Smooth muscle cell (in vitro differentiated cells): ENCODE results near the gene CAPRIN1. TPM values are rescaled to one million over a fixed set of nuclear protein-coding genes. Genes with fewer than 3 reads are reported as not detected.

ENCODE experiments used
- DNase-seq: peaks from one replicate; lab custom pipeline; 2025; ENCODE audit not compliant: unreplicated experiment; lab: John Stamatoyannopoulos, UW
- H2AFZ ChIP-seq: fragments of 200-600 bp; sonication (generic); 2 replicates; pipeline ENCODE4 v1.6.0; 2016; ENCODE audit warnings: antibody characterized with exemption, low read depth, mild to moderate bottlenecking
- H3F3A ChIP-seq: fragments of 200-600 bp; sonication (generic); 2 replicates; pipeline ENCODE4 v1.6.0; 2017; ENCODE audit warnings: antibody characterized with exemption, low read depth
- H3K27ac ChIP-seq: fragments of 200-600 bp; sonication (generic); 2 replicates; pipeline ENCODE4 v1.5.1; 2016; ENCODE audit warnings: low read depth, mild to moderate bottlenecking
- H3K27me3 ChIP-seq: fragments of 200-600 bp; sonication (generic); 2 replicates; pipeline ENCODE4 v1.6.1; 2016; ENCODE audit warnings: low read depth, mild to moderate bottlenecking
- H3K36me3 ChIP-seq: fragments of 200-600 bp; sonication (generic); 2 replicates; pipeline ENCODE4 v1.5.1; 2016; ENCODE audit warnings: low read depth
- H3K4me1 ChIP-seq: fragments of 200-600 bp; sonication (generic); 2 replicates; pipeline ENCODE4 v1.5.1; 2016; ENCODE audit warnings: low read depth
- H3K4me2 ChIP-seq: fragments of 200-600 bp; sonication (generic); 2 replicates; pipeline ENCODE4 v1.6.0; 2016; ENCODE audit warnings: mild to moderate bottlenecking
- H3K4me3 ChIP-seq: fragments of 200-600 bp; sonication (generic); 2 replicates; pipeline ENCODE4 v1.5.1; 2016; ENCODE audit warnings: mild to moderate bottlenecking
- H3K79me2 ChIP-seq: fragments of 200-600 bp; sonication (generic); 2 replicates; pipeline ENCODE4 v1.6.0; 2016; ENCODE audit warnings: low read depth, mild to moderate bottlenecking
- H3K9ac ChIP-seq: fragments of 200-600 bp; sonication (generic); 2 replicates; pipeline ENCODE4 v1.6.0; 2016; ENCODE audit warnings: low read depth
- H3K9me3 ChIP-seq: fragments of 200-600 bp; sonication (generic); replicated peaks from 2 replicates; pipeline ENCODE4 v1.5.1; 2016; ENCODE audit warnings: low read depth
- H4K20me1 ChIP-seq: fragments of 200-600 bp; sonication (generic); 2 replicates; pipeline ENCODE4 v1.6.0; 2016; ENCODE audit warnings: low read depth
- WGBS: methylation state at CpG from one replicate; pipeline ENCODE4 v1.1.7; 2016; ENCODE audit warnings: low lambda C conversion rate; 5-methylcytosine and 5-hydroxymethylcytosine counted together
- polyA plus RNA-seq: library from polyadenylated mRNA; unstranded; fragments of >200 nt; fragmentation: Nextera tagmentation; extraction: Ambion mirVana; gene quantifications from 2 replicates; pipeline ENCODE4 v1.2.1, GENCODE V29; 2016
- total RNA-seq: library from RNA; depleted of rRNA; stranded (reverse); fragments of >200 nt; gene quantifications from 2 replicates; pipeline ENCODE4 v1.2.3, GENCODE V29; 2014
- TF ChIP-seq, protein P1 (sequence below): fragments of 200-600 bp; sonication (generic); IDR thresholded peaks from 2 replicates; pipeline ENCODE4 v1.5.1; 2017; ENCODE audit warnings: borderline replicate concordance, mild to moderate bottlenecking, antibody characterized with exemption; ENCODE audit not compliant: insufficient read depth, poor library complexity, severe bottlenecking

Gene CAPRIN1
- total and polyA plus RNA-seq, 2 experiments from 2014 or later: 93.9 to 215 TPM

DNA sequence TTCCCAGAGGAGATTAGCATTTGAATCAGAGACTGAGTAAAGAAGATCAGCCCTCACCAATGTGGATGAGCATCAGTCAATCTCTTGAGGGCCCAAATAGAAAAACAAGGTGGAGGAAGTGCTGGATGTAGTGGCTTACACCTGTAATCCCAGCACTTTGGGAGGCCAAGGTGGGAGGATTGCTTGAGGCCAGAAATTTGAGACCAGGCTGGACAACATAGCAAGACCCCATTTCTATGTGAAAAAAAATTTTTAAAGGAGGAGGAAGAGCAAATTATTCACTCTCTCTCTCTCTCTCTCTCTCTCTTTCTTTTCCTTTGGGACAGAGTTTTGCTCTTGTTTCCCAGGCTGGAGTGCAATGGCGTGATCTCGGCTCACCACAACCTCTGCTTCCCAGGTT, 18.1 kb upstream of the CAPRIN1 start:
- Histone ChIP-seq H3K36me3 (no peaks in the 10 kb centered on the region), H3F3A (no peaks in the 10 kb centered on the region), H2AFZ (no peak overlapping the region), H3K27ac (no peak overlapping the region), H3K27me3 (no peaks in the 10 kb centered on the region), H3K9ac (no peak overlapping the region), H3K4me3 (no peak overlapping the region), H3K79me2 (no peaks in the 10 kb centered on the region), H3K9me3 (no peaks in the 10 kb centered on the region), H3K4me1 (no peaks in the 10 kb centered on the region), H3K4me2 (no peak overlapping the region), H4K20me1 (no peaks in the 10 kb centered on the region)
- WGBS: 95% methylated on average over 2 of the region's 2 CpGs
- DNase-seq: no peak
- TF ChIP-seq, protein P1, sequence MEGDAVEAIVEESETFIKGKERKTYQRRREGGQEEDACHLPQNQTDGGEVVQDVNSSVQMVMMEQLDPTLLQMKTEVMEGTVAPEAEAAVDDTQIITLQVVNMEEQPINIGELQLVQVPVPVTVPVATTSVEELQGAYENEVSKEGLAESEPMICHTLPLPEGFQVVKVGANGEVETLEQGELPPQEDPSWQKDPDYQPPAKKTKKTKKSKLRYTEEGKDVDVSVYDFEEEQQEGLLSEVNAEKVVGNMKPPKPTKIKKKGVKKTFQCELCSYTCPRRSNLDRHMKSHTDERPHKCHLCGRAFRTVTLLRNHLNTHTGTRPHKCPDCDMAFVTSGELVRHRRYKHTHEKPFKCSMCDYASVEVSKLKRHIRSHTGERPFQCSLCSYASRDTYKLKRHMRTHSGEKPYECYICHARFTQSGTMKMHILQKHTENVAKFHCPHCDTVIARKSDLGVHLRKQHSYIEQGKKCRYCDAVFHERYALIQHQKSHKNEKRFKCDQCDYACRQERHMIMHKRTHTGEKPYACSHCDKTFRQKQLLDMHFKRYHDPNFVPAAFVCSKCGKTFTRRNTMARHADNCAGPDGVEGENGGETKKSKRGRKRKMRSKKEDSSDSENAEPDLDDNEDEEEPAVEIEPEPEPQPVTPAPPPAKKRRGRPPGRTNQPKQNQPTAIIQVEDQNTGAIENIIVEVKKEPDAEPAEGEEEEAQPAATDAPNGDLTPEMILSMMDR: no peak

DNA sequence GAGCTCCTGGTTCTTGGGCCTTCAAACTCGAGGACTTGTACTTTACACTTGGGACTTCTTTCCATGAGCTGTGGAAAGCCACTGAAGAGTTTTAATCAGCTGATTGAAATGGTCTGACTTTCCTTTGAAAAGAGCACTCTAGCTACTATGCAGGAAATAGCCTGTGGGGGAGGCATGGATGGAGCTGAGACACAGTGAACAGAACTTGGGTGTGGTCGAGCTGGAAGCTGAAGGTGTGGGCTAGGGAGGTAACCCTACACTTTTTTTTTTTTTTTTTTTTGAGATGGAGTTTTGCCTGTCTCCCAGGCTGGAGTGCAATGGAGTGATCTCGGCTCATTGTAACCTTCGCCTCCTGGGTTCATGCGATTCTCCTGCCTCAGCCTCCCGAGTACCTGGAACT, 17.5 kb upstream of the CAPRIN1 start:
- no peak for DNase-seq
- H3K4me1 ChIP-seq: no peaks in the 10 kb centered on the region
- no peaks in the 10 kb centered on the region for H3F3A ChIP-seq
- WGBS: 93% methylated on average over 6 of the region's 6 CpGs
- no peaks in the 10 kb centered on the region for H3K27me3 ChIP-seq
- H4K20me1 ChIP-seq: no peaks in the 10 kb centered on the region
- no peak overlapping the region for H3K9ac ChIP-seq
- H3K79me2 ChIP-seq: no peaks in the 10 kb centered on the region
- TF ChIP-seq, protein P1: no peak
- H2AFZ ChIP-seq: no peak overlapping the region
- no peak overlapping the region for H3K4me2 ChIP-seq
- no peak overlapping the region for H3K4me3 ChIP-seq
- no peaks in the 10 kb centered on the region for H3K9me3 ChIP-seq
- no peak overlapping the region for H3K27ac ChIP-seq
- no peaks in the 10 kb centered on the region for H3K36me3 ChIP-seq

DNA sequence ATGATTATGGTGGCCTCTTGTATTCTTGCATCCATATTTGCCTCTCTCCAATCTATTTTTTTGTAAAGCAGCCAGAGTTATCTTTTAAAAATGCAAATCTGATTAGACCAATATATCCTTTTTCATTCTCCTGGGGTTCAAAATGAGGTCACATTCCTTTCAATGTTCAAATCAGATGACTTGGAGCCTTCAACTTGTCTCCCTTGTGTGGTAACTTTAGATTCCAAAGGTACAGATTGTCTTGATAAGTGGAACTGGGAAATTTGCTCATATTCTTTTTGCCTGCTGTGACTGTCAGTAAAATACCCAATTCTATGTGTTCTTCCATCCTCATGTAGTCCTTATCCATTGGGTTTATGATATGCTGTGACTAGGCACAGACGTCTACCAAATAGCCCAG, 15.1 kb upstream of the CAPRIN1 start:
- H3K4me3 ChIP-seq: no peak overlapping the region
- H2AFZ ChIP-seq: no peak overlapping the region
- H3K36me3 ChIP-seq: no peaks in the 10 kb centered on the region
- no peak overlapping the region for H3K9ac ChIP-seq
- H3K9me3 ChIP-seq: no peaks in the 10 kb centered on the region
- TF ChIP-seq, protein P1: no peak
- no peak overlapping the region for H3K27ac ChIP-seq
- DNase-seq: no peak
- 89% methylated on average over 1 of the region's 1 CpG for WGBS
- H3K4me1 ChIP-seq: no peaks in the 10 kb centered on the region
- H3K27me3 ChIP-seq: no peaks in the 10 kb centered on the region
- H3K4me2 ChIP-seq: no peak overlapping the region
- no peaks in the 10 kb centered on the region for H3K79me2 ChIP-seq
- no peaks in the 10 kb centered on the region for H4K20me1 ChIP-seq
- H3F3A ChIP-seq: no peaks in the 10 kb centered on the region

DNA sequence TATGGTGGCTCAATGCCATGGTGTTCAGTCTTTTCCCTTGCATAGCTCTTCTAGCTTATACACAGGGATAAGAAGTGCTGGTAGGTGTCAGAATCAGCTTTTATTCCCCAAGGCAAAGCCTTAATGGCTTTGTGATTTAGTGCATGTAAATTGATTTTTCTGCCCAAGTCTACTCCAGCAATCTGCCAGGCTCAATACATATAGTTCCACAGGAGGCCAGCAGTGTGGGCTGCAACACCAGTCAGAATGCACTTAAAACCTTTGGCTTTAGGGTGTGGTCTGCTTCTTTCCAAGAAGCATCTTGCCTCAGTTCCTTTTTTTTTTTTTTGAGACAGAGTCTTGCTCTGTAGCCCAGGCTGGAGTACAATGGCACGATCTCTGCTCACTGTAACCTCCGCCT, 14.5 kb upstream of the CAPRIN1 start:
- Histone ChIP-seq H3K9ac (no peak overlapping the region), H3K9me3 (no peaks in the 10 kb centered on the region), H2AFZ (no peak overlapping the region), H3F3A (no peaks in the 10 kb centered on the region), H3K36me3 (no peaks in the 10 kb centered on the region), H3K4me3 (no peak overlapping the region), H4K20me1 (no peaks in the 10 kb centered on the region), H3K79me2 (no peaks in the 10 kb centered on the region), H3K4me2 (no peak overlapping the region), H3K4me1 (no peaks in the 10 kb centered on the region), H3K27me3 (no peaks in the 10 kb centered on the region), H3K27ac (no peak overlapping the region)
- TF ChIP-seq, protein P1: no peak
- no peak for DNase-seq
- WGBS: 96% methylated on average over 2 of the region's 2 CpGs
